GM10847 (cell line): ENCODE results near the gene DENND5B.
A peak's percentile ranks its signal among the peaks of the same experiment; 100 is the strongest.

ENCODE experiments used
- POLR2A ChIP-seq: IDR thresholded peaks from 2 replicates; pipeline ENCODE4 v1.6.1; 2011; ENCODE audit not compliant: insufficient read length; ENCODE audit errors: extremely low read depth

The DENND5B gene

DNA sequence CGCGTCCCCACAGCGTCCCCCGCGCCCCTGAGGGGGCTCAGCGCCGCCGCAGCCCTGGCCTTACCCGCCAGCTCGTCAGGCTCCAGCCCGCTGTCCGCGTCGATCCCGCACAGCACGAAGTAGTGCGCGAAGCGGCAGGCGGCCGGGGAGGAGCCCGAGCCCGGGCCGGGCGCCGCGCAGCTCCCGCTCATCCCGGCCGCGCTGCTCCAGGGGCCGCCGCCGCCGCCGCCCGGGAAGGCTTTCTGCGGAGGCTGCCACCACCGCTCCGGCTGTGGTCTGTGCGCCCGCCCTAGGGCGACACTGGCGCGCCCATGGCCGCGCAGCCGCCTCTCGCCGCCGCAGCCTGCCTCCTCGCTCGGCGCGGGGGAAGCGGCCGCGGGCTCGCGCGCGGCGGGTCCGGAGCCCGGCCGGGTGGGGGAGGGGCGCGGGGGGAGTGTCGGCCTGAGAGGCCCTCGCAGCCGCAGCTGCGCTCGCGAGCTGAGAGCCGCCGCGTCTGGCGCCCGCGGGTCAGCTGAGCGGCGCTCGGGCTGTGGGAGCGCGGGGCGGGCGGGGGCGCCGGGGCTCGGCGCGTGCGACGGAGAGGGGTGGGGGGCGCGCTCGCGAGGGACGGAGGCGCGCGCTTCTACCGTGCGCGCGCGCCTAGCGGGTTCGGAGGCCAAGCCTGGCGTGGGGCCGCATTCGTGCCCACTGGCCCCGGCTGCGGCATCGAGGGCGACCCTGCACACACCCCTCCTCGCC is at the start of gene DENND5B:
Gene DENND5B (minus strand): TSS at position 495 of the 738 bp plus-strand sequence. CDS start 304 bp downstream, at position 191.
- peak; percentile 29 for TF ChIP-seq POLR2A

DNA sequence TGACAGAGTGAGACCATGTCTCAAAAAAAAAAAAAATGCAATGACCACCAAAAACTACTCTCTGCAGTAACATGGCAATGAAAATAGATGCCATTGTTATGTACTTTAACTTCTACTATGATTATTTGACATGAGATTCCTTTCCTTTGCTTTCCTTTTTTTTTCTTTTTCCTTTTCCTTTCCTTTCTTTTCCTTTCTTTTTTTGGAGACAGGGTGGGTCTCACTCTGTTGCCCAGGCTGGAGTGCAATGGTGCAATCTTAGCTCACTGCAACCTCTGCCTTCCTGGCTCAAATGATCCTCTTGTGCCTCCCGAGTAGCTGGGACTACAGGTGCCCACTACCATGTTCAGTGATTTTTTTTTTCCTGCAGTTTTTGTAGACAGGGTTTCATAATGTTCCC is 43.7 kb upstream of the DENND5B start:
- no peak for TF ChIP-seq POLR2A

DNA sequence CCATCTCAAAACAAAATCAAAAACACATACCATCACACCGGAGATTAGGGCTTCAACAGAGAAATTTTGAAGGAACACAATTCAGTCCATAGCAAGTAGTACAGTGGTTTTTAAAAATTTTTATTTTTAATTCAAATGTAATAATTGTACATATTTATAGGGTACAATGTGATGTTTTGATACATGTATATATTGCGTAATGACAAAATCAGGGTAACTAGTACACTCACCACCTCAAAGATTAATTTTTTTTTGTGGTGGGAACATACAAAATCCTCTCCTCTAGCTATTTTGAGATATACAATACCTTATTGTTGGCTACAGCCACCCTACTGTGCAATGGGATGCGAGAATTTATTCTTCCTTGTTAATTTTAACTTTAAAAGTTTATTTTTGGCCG is 42.5 kb upstream of the DENND5B start:
- no peak for TF ChIP-seq POLR2A

DNA sequence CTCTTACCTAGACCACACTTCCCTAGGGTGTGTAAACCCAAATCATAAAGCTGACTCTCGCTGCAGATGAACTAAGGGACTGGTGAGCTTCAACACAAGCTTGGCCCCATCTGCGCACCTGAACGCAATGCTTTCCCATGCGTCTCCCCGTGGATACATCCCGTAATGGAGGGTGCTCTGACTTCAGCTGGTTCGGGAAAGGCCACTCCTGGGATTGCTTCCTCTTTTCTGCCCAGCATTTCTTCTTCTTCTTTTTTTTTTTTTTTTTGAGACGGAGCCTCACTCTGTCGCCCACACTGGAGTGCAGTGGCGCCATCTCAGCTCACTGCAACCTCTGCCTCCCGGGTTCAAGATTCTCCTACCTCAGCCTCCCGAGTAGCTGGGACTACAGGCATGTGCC is 40.9 kb upstream of the DENND5B start:
- no peak for TF ChIP-seq POLR2A

DNA sequence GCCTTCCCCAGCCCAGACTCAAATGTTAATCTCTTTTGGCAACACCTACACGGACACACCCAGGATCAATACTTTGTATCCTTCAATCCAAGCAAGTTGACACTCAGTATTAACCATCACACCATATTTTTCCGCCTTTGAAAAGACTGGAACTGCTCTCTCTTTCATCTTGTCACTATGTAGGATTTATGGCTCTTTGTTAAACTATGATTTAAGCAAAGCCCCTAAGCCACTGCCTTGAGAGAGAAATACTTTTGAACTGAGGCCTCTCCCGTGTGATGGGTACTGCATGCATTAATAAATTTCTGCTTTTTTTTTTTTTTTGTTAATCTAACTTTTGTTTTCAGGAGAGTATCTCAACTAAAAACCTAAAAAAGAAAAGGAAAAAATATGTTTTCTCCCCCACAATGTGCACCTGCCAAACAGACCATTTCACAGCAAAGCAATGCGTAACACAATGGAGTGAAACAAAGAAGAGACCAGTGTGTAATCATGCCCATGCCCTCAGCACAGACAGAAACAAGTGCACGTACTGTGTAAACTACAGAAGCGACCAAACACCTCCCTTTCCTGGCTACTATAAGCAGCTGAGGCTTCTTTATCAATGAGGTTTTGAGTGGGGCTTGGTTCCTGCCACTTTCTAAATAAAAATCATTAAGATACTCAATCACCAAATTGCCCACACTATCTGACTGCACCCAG is 40.2 kb upstream of the DENND5B start:
- TF ChIP-seq POLR2A, result no peak

DNA sequence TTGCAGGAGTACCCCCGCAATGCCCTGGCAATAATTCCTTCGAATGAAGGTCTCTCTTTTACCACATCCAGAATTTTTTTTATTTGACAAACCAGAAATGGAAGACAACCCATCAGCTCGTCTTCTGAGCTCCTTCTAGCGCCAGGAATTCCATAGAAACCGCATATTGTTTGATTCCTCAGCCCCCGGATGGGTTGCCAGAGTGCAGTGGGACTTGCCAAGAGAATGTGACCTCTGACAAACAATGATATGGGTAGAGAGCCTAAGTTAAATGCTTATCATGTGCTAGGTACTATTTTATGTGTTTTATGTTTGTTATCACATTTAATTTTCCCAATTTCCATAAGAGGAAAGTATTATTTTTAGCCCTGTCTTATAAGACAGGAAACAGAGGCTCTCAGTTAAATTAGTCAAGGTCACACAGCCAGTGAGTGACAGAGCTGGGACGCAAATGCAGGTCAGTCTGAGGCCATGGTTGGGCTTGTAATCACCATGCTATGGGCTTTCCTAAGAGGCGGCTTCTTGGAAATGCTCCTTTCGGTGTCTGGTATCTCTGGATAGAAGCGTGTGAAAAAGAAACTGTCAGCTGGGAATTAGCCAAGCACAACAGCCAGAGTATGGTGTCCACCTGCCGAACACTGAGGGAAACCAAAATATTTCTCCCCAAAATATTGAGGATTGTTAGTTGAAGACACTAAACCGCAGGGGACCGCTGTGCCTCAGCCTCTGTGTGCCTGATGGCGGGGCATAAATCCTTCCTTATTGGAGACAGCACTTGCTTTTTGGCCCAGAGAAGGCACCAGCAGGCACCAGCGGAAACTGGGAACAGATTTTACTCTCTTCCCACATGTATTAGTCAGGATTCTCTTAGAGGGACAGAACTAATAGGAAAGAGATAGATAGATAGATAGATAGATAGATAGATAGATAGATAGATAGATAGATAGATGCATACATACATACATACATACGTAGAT is 39.1 kb upstream of the DENND5B start:
- no peak for TF ChIP-seq POLR2A

DNA sequence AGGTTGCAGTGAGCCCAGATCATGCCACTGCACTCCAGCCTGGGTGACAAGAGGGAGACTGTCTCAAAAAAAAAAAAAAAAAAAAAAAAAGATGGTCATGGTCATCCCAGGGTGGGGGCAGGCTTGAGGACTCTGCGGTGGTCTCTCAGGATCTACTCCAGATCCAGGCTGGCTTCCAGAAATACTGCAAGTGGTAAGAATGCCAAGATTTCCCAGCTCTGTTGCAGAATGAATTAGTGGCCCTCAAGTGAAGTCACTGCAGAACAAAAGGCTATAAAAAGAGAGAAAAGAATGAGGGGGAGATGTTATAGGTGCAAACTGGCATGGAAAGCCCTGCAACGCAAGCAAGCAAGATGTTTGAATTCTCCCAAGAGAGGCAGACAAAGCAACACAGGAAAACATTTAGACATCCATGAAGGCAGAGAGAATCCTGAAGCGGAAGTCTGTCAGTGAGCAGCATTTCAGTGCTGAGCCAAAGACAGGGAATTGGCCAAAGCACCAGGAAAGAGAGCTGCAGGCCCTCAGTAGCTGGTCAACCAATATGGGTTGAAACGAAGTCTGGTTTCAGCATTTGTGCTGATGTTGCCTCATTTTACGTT is 36.6 kb upstream of the DENND5B start:
- no peak for TF ChIP-seq POLR2A

DNA sequence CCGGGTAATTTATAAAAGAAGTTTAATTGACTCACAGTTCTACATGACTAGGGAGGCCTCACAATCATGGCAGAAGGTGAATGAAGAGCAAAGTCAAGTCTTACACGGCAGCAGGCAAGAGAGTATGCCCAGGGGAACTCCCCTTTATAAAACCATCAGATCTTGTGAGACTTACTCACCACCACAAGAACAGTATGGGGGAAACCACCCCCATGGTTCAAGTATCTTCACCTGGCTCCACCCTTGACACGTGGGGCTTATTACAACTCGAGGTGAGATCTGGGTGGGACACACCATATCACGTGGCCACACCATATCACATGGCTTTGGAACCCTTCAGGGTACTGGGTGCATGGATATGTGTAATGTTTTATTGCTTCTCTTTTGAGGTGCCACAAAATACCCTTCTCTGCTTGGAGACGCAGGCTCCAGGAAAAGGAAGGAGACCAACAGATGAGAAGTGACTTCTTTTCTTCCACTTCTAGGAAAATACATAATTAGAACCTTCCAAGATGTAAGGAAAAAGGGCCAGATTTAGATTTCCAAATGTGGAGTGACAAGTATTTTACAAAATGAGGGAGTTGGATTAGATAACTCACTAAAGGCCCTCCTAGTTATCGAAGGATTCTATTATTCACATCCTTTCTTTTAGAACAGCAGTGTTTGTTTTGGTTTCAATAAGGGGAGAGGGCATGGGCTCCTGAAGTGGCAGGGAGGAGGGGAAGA is 35.5 kb upstream of the DENND5B start:
- TF ChIP-seq POLR2A, result no peak

DNA sequence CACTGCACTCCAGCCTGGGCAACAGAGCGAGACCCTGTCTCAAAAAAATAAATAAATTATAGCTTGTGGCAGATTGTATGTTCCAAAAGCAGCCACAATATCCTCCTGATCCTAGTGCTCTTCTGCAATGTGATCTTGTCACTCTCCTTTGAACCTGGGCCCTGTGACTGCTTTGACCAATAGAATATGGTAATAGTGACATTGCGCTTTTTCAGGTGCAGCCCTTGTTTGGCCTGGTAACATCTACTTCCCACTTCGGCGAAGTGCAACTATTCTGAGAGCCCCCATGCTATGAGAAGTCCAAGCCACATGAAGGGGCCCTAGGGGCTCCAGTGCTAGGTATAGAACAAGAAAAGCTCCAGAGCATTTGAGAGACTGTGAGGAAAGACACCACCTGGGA is 31.1 kb upstream of the DENND5B start:
- TF ChIP-seq POLR2A, result no peak

DNA sequence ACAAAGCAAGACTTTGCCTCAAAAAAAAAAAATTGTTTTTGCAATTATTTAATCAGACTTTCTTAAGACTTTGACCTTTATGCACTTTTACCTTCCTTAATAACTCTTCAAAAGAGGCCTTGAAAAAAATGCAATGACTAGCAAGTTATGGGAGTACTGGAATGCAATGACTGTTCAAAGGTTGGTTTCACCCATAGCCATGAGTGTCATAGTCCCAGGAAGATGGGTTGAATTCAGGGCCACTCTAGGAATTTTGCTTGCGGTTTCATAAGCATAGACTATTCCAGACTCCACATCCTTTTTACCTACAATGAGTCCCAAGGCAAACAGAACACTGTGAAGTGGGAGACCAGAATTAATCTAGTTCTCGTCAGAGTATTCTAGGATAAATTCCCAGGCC is 29.4 kb upstream of the DENND5B start:
- no peak for TF ChIP-seq POLR2A

DNA sequence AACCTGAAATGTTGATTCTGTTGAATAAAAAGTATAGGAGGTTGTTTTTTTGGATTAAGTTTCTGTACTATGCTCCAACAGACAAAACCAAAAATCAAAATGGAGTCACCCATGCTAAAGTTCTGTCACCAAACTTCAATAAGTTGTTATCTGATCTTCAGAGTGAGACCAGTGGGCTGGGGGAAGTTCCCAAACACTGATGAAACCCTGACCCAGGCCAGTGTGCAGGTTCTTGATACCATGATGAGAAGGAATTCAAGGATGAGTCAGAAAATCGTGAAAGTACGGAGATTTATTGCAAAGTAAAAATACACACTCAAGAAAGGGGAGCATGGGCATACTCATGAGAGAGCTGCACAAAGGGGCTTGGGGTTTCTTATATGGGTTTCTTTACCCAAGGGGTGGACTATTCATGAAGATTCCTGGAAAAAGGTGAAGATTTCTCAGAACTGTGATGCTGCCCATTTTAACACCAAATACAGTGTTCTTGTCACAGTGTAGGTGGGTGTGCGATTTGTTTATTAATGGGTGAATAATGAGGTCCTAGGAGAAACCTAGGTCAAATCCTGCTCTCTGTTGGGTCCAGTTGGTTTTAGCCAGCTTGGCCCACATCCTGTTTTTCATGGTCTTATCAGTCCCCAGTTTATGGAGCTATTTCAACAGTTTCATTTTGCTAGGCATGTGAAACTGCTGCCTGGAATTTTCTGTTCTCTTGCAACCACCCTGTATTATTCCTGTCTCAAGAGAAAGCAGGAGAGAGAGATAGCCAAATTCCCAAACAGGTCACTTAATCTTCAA is 27.5 kb upstream of the DENND5B start:
- TF ChIP-seq POLR2A, result no peak

DNA sequence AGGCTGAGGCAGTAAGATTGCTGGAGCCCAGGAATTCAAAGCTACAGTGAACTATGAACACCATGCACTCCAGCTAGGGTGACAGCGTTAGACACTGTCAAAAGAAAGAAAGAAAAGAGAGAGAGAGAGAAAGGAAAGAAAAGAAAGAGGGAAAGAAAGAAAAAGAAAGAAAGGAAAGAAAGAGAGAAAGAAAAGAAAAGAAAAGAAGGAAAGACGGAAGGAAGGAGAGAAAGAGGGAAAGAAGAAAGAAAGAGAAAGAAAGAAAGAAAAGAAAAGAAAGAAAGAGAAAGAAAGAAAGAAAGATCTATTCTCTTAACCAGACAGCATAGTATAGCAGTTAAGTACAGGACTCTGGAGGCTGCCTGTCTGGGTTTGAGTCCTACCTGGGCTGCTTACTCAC is 21.9 kb upstream of the DENND5B start:
- no peak for TF ChIP-seq POLR2A

DNA sequence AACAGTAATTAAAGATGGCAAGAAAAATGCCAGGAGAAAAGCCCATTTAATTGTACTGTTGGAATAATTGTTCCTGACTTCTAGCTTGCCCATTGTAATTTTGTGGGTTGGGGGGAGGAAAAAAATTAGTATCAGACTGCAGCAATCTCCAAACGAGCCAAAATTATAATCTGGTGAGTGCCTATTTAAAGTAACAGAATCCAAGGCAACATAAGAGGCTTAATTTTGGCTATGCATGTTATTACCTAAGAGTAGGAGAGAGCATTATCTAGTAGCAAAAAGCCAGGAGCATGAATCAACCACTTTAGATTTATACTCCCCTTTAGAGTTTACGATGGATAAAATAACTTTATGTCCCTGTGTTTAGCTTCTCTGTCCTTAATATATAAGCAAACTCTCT is 14.6 kb upstream of the DENND5B start:
- TF ChIP-seq POLR2A, result no peak

DNA sequence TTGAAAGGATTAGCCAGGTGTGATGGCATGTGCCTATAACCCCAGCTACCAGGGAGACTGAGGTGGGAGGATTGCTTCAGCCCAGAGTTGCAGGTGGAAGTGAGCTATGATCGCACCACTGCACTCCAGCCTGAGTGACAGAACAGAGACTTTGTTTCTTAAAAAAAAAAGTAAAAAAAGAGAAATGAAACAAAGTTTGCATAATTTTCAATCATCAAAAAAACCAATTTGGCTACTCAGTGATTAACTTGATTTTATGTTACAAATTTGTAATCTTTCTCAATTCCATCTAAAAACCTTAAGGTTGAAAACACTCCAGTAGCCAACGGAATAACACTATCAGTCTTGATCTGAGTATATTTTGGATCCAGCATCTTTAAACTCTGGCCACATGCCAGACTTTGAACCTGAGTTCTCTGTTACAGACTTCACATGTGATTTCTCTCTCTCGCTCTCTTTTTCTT is 12.6 kb upstream of the DENND5B start:
- no peak for TF ChIP-seq POLR2A
